ENCODE data around the gene CXCL14.

CXCL14 gene

GRCh38 chr5:135578685-135579341 lies at the start of gene CXCL14:
Gene CXCL14 (minus strand): TSS chr5:135578991. CDS start chr5:135578778, 213 bp downstream.
- DNase-seq (ENCODE audit: low read depth) = peak; percentile 63
- TF ChIP-seq CTCF (conservative IDR thresholded peaks at IDR 0.05; ENCODE audit: low read depth, low read length) = no peak
- peak within 1 kb of the TSS; percentile 29 for H3K4me3 ChIP-seq (ENCODE audit: low read depth, low read length)

GRCh38 chr5:135626636-135627035 lies 47.8 kb upstream of the CXCL14 start:
- no peak for TF ChIP-seq CTCF (conservative IDR thresholded peaks at IDR 0.05; ENCODE audit: low read depth, low read length)
- no peak for DNase-seq (ENCODE audit: low read depth)
- H3K4me3 ChIP-seq (ENCODE audit: low read depth, low read length) = no peak overlapping the region

GRCh38 chr5:135625961-135626360 lies 47.2 kb upstream of the CXCL14 start:
- H3K4me3 ChIP-seq (ENCODE audit: low read depth, low read length) = no peak overlapping the region
- TF ChIP-seq CTCF (conservative IDR thresholded peaks at IDR 0.05; ENCODE audit: low read depth, low read length) = no peak
- no peak for DNase-seq (ENCODE audit: low read depth)

GRCh38 chr5:135625486-135625885 lies 46.7 kb upstream of the CXCL14 start:
- TF ChIP-seq CTCF (conservative IDR thresholded peaks at IDR 0.05; ENCODE audit: low read depth, low read length) = no peak
- no peak for DNase-seq (ENCODE audit: low read depth)
- no peak overlapping the region for H3K4me3 ChIP-seq (ENCODE audit: low read depth, low read length)

- no peak for TF ChIP-seq CTCF (conservative IDR thresholded peaks at IDR 0.05; ENCODE audit: low read depth, low read length)
- DNase-seq (ENCODE audit: low read depth) = no peak
- no peak overlapping the region for H3K4me3 ChIP-seq (ENCODE audit: low read depth, low read length)
Measured at GRCh38 chr5:135625061-135625460, 46.3 kb upstream of the CXCL14 start.

- no peak for TF ChIP-seq CTCF (conservative IDR thresholded peaks at IDR 0.05; ENCODE audit: low read depth, low read length)
- DNase-seq (ENCODE audit: low read depth) = no peak
- no peak overlapping the region for H3K4me3 ChIP-seq (ENCODE audit: low read depth, low read length)
Measured at GRCh38 chr5:135623186-135623715, 44.5 kb upstream of the CXCL14 start.
